Skeletal muscle cell (primary cell): ENCODE results near the gene UST.

Source experiments
- DNase-seq: peaks from one replicate; pipeline ENCODE4 v3.0.0-alpha.2; 2010; ENCODE audit warnings: low read depth
- H3K4me3 ChIP-seq: 2 replicates; pipeline ENCODE4 v1.5.1; 2011; ENCODE audit warnings: low read depth, mild to moderate bottlenecking, control low read depth, low read length, moderate library complexity

UST gene

GRCh38 chr6:149112976-149113375, 366.1 kb downstream of the UST start:
- DNase-seq: no peak
- H3K4me3 ChIP-seq: no peak overlapping the region

- H3K4me3 ChIP-seq: no peak overlapping the region
- no peak for DNase-seq
Measured at GRCh38 chr6:149114167-149114566, 367.3 kb downstream of the UST start.

- H3K4me3 ChIP-seq: no peak overlapping the region
- no peak for DNase-seq
Measured at GRCh38 chr6:149118737-149119653, 372.2 kb downstream of the UST start.

- H3K4me3 ChIP-seq: no peak overlapping the region
- no peak for DNase-seq
Measured at GRCh38 chr6:149122850-149123821, 376.3 kb downstream of the UST start.

- DNase-seq: no peak
Measured at GRCh38 chr6:149125309-149125708, 378.5 kb downstream of the UST start.

More at GRCh38 chr6:149125309-149125708, 378.5 kb downstream of the UST start:
- no peak overlapping the region for H3K4me3 ChIP-seq
